Right kidney (tissue), 1 donor: ENCODE results near the gene F10.

Experiments
- DNase-seq: peaks from one replicate; pipeline ENCODE4 v3.0.0-alpha.2; 2016

Gene F10

GRCh38 chr13:113171250-113172125, 48.9 kb downstream of the F10 start:
- DNase-seq = no peak

DNA sequence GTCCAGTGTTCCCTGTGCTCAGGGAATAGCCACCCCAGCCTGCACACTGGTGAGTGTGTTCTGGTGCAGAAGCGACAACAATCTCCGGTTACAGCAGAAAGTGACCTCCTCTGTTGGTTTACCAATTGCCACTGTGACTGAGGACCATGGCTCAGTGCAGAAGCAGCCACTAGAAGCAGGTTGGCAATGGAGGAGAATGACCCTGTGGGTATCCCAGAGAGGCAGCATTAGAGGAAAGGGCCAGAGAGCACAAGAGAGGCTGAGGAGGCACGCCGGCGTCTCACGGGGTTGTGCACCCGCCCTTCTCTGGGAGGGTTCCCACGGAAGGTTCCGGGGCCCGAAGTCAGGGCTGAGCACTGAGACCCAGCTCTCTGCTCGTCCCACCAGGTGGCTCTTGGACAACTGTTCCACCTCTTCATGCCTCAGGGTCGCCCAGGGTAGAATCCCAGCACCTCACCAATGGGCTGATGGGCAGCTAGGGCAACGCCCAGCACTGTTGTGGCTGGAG, 49.9 kb downstream of the F10 start:
- no peak for DNase-seq

DNA sequence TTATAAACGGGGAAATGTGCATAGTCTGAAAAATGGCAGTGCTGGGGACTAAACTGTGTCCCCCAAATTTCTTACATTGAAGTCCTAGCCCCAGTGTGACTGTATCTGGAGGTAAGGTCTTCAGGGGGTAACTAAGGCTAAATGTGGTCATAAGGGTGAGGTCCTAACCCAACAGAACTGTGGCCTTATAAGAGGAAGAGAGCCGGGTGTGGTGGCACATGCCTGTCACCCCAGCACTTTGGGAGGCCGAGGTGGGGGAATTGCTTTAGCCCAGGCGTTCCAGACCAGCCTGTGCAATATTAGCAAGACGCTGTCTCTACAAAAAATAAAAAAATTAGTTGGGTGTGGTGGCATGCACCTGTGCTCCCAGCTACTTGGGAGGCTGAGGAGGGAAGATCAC, 53.7 kb downstream of the F10 start:
- no peak for DNase-seq

- DNase-seq = no peak
Measured at GRCh38 chr13:113176822-113177221, 54.2 kb downstream of the F10 start.

DNA sequence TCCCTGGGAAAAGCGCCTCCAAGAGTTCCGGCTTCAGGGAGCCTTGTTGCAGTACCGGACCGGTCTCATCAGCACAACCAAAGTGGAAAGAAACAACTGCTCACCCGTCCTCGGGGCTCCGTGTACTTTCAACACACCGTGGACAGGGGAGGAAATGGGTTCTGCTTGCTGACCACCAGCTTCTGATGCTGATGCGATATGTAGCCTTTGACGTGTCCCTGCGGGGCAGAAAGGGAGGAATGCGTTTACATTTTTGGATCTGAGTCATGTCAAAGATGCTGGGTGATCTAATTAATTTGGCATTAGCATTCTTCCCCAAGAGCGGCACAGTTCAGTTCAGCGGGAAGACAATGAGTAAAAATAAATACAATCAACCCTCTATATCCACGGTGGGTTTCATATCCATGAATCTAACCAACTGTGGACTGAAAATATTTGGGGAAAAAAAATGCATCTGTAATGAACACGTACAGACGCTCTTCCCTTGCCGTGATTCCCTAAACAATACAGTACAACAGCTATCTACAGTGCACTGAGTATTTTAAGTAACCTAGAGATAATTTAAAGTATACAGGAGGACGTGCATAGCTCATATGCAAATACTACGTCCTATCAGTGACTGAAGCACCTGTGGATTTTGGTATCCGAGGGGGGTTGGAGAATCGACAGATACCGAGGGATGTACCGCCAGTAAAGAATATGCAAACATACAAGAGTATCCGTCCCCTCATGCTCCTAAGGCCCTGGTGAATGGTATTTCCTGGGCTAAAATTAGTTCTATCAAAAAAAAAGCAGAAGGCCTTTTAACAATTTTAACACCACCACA, 55.7 kb downstream of the F10 start:
- DNase-seq = no peak

GRCh38 chr13:113178896-113179167, 56.2 kb downstream of the F10 start:
- DNase-seq = no peak

GRCh38 chr13:113179374-113180230, 57.0 kb downstream of the F10 start:
- no peak for DNase-seq

- no peak for DNase-seq
Measured at GRCh38 chr13:113182046-113182445, 59.4 kb downstream of the F10 start.

- no peak for DNase-seq
Measured at GRCh38 chr13:113183450-113184129, 61.0 kb downstream of the F10 start.

DNA sequence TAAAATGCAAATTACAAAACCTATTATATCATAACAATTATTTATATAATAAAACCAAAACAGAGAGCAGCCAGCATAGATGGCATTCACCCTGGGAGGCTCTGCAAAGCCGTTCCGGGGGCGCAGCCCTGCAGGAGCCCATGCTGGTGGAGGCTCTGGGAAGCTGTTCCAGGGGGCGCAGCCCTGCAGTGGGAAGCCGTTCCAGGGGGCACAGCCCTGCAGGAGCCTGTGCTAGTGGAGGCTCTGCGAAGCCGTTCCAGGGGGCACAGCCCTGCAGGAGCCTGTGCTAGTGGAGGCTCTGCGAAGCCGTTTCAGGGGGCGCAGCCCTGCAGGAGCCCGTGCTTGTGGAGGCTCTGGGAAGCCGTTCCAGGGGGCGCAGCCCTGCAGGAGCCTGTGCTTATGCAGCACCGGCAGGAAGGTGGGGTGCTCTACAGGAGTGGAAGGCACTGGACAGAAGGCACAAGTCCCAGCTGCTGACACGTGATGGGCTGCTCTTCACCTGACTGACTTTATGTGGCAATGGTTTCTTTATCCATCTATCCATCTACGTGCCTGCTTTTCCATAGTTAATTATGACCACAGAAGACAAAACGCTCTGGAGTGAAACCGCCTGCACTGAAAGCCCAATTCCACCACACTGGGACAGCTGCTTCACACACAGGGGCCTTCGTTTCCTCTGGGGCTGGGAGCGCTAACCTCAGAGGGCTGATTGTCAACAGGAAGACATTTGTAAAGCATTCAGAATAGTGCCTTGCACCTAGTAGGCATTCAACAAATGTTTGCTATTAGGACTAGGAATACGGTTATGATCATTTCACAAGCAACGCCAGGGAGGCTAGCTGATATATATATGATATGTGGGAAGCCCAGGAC, 62.2 kb downstream of the F10 start:
- DNase-seq = no peak

- DNase-seq = no peak
Measured at GRCh38 chr13:113186061-113186900, 63.7 kb downstream of the F10 start.

DNA sequence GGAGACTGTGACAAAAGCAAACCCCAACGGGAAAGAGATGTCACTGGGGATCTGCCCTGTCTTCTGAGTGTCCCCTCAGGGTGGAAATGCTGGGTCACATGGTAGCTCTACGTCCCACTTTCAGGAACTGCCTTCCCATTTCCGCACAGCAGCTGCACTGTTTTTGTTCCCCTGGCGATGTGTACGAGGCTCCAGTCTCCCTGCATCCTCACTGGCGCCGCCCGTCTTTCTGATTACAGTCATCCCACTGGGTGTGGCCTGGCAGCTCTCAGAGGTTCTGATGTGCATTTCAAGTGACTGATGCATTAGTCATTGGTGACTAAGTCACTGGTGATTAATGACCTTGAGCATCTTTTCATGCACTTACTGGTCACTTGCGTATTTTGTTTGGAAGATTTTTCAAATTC, 64.7 kb downstream of the F10 start:
- no peak for DNase-seq

DNA sequence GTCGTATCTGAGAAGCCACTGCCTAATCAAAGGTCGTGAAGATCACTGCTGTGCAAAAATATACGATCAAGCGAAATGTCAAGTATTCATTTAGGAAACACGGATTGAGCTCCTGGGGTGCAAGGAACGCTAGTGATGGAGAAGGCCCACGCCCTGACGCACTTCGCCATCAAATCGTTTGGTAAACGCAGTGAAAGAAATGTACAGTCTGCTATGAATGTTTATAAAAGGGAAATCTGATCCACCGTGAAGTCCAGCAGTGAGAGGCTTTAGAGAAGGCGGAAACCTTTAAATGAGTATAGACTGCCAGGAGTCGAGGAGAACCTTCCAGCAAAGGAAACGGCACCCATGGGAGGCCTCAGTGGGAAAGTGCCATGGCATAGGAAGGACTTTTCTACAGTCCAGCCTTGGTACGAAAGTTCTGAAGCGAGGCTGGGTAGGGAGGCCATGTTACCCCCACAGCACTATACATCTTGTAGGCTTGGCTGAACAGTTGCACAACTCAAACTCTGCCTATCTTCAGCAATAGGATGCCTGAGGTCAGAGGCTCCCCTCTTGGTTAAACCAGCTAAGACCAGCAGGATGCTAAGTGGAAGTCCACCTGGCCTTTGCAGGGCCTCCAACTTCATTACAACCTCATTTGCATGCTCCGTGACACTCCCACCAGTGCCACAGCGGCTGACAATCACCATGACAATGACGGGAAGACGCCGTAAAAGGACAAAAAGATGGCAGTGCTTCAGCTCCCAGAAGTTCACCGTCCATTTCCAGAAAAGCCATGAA, 65.5 kb downstream of the F10 start:
- DNase-seq = no peak

DNA sequence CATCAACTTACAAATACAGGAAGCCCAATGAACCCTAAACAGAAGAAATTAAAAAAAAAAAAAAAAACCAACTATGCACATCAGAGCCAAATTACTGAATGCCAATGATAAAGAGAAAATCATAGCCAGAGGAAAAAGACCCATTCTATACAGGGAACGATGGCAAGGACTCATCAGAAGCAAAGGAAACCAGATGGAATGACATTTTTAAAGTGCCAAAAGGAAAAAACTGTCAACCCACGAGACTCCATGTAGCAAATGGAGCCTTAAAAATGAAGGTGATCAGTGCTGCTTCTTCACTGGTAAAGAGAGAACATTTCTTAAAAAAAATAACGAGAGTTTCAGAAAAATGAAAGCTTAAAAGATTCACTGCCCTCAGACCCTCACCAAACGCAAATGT, 67.6 kb downstream of the F10 start:
- DNase-seq = no peak

GRCh38 chr13:113192279-113192678, 69.7 kb downstream of the F10 start:
- no peak for DNase-seq

DNA sequence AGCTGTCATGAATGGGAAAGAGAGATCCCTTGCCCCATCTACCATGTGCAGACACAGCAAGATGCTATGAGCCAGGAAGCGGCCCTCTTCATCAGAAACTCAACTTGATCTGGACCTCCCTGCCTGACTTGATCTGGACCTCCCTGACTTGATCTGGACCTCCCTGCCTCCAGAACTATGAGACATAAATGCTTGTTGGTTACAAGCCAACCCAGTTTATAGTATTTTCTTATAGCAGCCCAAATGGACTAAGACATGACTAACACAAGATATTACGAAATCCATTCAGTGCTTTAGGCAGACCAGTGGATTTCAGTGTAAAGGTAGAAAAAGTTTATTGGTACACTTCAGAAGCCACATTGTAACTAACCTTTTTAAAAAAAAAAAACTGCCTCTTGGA, 70.3 kb downstream of the F10 start:
- DNase-seq = no peak

- no peak for DNase-seq
Measured at GRCh38 chr13:113195360-113195759, 72.8 kb downstream of the F10 start.

GRCh38 chr13:113196970-113197737, 74.6 kb downstream of the F10 start:
- DNase-seq = no peak
